ENCODE results near the gene SLC28A1.

DNA sequence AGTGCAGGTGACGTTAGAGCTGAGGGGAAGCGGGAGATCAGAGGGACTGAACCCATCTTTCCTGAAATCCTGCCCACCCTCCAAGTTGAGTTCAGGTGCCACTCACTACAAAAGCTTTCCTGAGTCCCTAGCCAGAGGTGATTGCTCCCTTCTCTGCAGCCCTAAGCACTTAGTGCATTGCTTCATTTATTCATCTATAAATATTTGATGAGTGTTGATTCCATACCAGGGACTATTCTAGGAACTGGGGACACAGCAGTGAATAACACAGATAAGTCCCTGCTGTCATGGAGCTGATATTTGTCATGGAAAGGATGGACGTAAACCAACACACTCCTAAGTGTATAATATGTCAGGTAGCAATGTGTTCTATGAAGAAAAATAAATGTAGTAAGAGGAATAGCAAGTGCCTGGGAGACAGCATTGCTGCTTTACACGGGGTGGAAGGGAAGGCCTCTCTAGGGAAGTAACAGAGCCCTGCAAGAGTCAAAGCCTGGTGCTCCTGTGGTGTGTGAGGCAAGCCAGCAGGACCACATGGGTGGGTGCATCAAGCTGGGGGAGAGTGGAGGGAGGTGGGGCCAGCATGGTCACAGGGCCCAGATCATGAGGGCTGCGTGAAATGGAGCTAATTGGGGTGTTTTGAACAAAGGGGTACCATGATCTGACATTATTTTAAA, 48.7 kb upstream of the SLC28A1 start:
- TF ChIP-seq CTCF (IDR thresholded peaks at IDR 0.05; ENCODE audit: borderline replicate concordance, extremely low read depth, low read length, poor library complexity, severe bottlenecking) (no peak), EZH2 (IDR thresholded peaks at IDR 0.05; ENCODE audit: borderline replicate concordance, low read depth, low read length, severe bottlenecking) (no peak)

Measured in DND-41 (cell line).